Astrocyte (in vitro differentiated cells and primary cell): ENCODE data around the gene CA12.

Source experiments
- EZH2 ChIP-seq: IDR thresholded peaks from 2 replicates; pipeline ENCODE4 v1.6.1; 2012; ENCODE audit warnings: mild to moderate bottlenecking, low read length, inconsistent platforms; ENCODE audit not compliant: insufficient read depth
- TF ChIP-seq, protein P1 (sequence below): IDR thresholded peaks from 2 replicates; pipeline ENCODE4 v1.5.1; 2011; ENCODE audit warnings: low read depth, mild to moderate bottlenecking, inconsistent platforms, low read length, moderate library complexity; ENCODE audit not compliant: insufficient read depth

DNA sequence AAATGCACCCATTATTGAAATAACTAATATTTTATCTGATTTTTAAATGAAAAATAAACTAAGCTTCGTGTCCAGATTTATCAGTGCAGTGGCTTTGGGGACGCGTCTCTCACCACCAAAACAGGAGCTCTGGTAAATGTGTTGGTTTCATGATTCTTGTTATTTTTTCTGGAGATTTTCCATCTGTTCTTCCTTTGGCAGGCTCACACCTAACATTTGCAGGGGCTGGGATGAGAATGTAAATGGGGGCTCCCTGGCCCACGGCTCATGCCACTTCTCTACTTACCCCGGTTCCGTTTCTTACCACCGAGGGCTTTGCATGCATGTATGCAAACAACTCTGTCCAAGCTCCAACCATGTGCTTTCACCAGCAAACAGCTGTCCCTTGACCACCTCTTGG lies 30.9 kb upstream of the CA12 start:
- TF ChIP-seq, protein P1, sequence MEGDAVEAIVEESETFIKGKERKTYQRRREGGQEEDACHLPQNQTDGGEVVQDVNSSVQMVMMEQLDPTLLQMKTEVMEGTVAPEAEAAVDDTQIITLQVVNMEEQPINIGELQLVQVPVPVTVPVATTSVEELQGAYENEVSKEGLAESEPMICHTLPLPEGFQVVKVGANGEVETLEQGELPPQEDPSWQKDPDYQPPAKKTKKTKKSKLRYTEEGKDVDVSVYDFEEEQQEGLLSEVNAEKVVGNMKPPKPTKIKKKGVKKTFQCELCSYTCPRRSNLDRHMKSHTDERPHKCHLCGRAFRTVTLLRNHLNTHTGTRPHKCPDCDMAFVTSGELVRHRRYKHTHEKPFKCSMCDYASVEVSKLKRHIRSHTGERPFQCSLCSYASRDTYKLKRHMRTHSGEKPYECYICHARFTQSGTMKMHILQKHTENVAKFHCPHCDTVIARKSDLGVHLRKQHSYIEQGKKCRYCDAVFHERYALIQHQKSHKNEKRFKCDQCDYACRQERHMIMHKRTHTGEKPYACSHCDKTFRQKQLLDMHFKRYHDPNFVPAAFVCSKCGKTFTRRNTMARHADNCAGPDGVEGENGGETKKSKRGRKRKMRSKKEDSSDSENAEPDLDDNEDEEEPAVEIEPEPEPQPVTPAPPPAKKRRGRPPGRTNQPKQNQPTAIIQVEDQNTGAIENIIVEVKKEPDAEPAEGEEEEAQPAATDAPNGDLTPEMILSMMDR: no peak
- no peak for TF ChIP-seq EZH2
